Mesendoderm (in vitro differentiated cells): ENCODE results near the gene MCFD2.
"Not testable (repeated sequence)": the region's sequence is repeated elsewhere in the genome, so short reads cannot be mapped to it uniquely, and the experiment has no call there.

Source experiments
- DNase-seq: peaks from one replicate; pipeline ENCODE4 v3.0.0; 2013
- H2AK5ac ChIP-seq: 2 replicates; pipeline ENCODE4 v1.6.1; 2013; ENCODE audit warnings: low read length, inconsistent platforms
- H2BK120ac ChIP-seq: 2 replicates; pipeline ENCODE4 v1.6.1; 2013; ENCODE audit warnings: low read depth, mild to moderate bottlenecking, low read length, moderate library complexity, mixed read lengths
- H2BK15ac ChIP-seq: replicated peaks from 2 replicates; pipeline ENCODE4 v1.6.1; 2013; ENCODE audit warnings: low read depth, mild to moderate bottlenecking, moderate library complexity
- H2BK5ac ChIP-seq: 2 replicates; pipeline ENCODE4 v1.6.1; 2013; ENCODE audit warnings: low read length, inconsistent platforms
- H3K18ac ChIP-seq: 2 replicates; pipeline ENCODE4 v1.6.1; 2013; ENCODE audit warnings: mild to moderate bottlenecking, low read length, mixed read lengths
- H3K23ac ChIP-seq: one replicate; pipeline ENCODE4 v1.6.1; 2013; ENCODE audit warnings: low read length
- H3K27ac ChIP-seq: 2 replicates; pipeline ENCODE4 v1.5.1; 2013; ENCODE audit warnings: low read depth, mild to moderate bottlenecking, inconsistent platforms, low read length, moderate library complexity
- H3K27me3 ChIP-seq: 2 replicates; pipeline ENCODE4 v1.6.1; 2013; ENCODE audit warnings: low read length, control low read depth, mild to moderate bottlenecking, inconsistent platforms; ENCODE audit not compliant: insufficient read depth, poor library complexity
- H3K36me3 ChIP-seq: 2 replicates; pipeline ENCODE4 v1.6.1; 2013; ENCODE audit warnings: low read length, inconsistent platforms; ENCODE audit not compliant: control insufficient read depth, insufficient read depth
- H3K4ac ChIP-seq: one replicate; pipeline ENCODE4 v1.6.1; 2013; ENCODE audit warnings: low read depth, mild to moderate bottlenecking, low read length, moderate library complexity
- H3K4me1 ChIP-seq: 2 replicates; pipeline ENCODE4 v1.6.1; 2013; ENCODE audit warnings: low read depth, low read length, inconsistent platforms; ENCODE audit not compliant: control insufficient read depth
- H3K4me2 ChIP-seq: 2 replicates; pipeline ENCODE4 v1.6.1; 2013; ENCODE audit warnings: low read length
- H3K4me3 ChIP-seq: 2 replicates; pipeline ENCODE4 v1.5.1; 2013; ENCODE audit warnings: mild to moderate bottlenecking, low read length
- H3K56ac ChIP-seq: one replicate; pipeline ENCODE4 v1.6.1; 2013; ENCODE audit warnings: low read length
- H3K79me1 ChIP-seq: 2 replicates; pipeline ENCODE4 v1.6.1; 2013; ENCODE audit warnings: low read length, inconsistent platforms
- H3K79me2 ChIP-seq: 2 replicates; pipeline ENCODE4 v1.6.1; 2013; ENCODE audit warnings: mild to moderate bottlenecking, low read length; ENCODE audit not compliant: control insufficient read depth, insufficient read depth
- H3K9ac ChIP-seq: 2 replicates; pipeline ENCODE4 v1.6.1; 2013; ENCODE audit warnings: low read length, inconsistent platforms
- H4K5ac ChIP-seq: one replicate; pipeline ENCODE4 v1.6.1; 2013; ENCODE audit warnings: low read length
- H4K8ac ChIP-seq: one replicate; pipeline ENCODE4 v1.6.1; 2013; ENCODE audit warnings: low read depth, mild to moderate bottlenecking, control low read depth, low read length, moderate library complexity
- WGBS: extraction: QIAGEN DNeasy Blood & Tissue Kit; methylation state at CpG from one replicate; pipeline ENCODE4 v1.1.7; 2013; ENCODE audit warnings: low lambda C conversion rate, missing lambda C conversion rate; ENCODE audit not compliant: insufficient coverage; ENCODE audit errors: extremely low coverage; 5-methylcytosine and 5-hydroxymethylcytosine counted together

MCFD2 gene

GRCh38 chr2:46904908-46905678 lies 10.5 kb downstream of the MCFD2 start:
- H3K27ac ChIP-seq, H3K18ac ChIP-seq, DNase-seq, H3K4me3 ChIP-seq, H2BK15ac ChIP-seq, H4K5ac ChIP-seq, H3K4ac ChIP-seq, H3K79me2 ChIP-seq, H2BK120ac ChIP-seq, H3K27me3 ChIP-seq, H3K23ac ChIP-seq, H2AK5ac ChIP-seq, H3K4me2 ChIP-seq, H3K4me1 ChIP-seq, H4K8ac ChIP-seq, H3K9ac ChIP-seq, H3K56ac ChIP-seq, H2BK5ac ChIP-seq: not testable (repeated sequence)
- peaks cover 13% of the 10 kb centered on the region for H3K36me3 ChIP-seq
- peaks cover 15% of the 10 kb centered on the region for H3K79me1 ChIP-seq
- no CpG with 5 or more reads among the region's 10 CpGs for WGBS

GRCh38 chr2:46902980-46903379 lies 12.6 kb downstream of the MCFD2 start:
- not testable (repeated sequence) for H3K9ac ChIP-seq, H3K23ac ChIP-seq, H3K79me1 ChIP-seq, H2AK5ac ChIP-seq, H3K36me3 ChIP-seq, DNase-seq, H4K8ac ChIP-seq, H2BK120ac ChIP-seq, H3K27me3 ChIP-seq, H3K4me2 ChIP-seq, H3K4ac ChIP-seq, H3K79me2 ChIP-seq, H3K56ac ChIP-seq, H2BK15ac ChIP-seq, H3K27ac ChIP-seq, H2BK5ac ChIP-seq, H3K18ac ChIP-seq, H4K5ac ChIP-seq, H3K4me1 ChIP-seq, H3K4me3 ChIP-seq
- WGBS: no CpG with 5 or more reads among the region's 6 CpGs

GRCh38 chr2:46902465-46902864 lies 13.1 kb downstream of the MCFD2 start:
- no peak overlapping the region for H4K5ac ChIP-seq
- H3K4me2 ChIP-seq: no peak overlapping the region
- H3K36me3 ChIP-seq: peaks cover 9% of the 10 kb centered on the region
- no peak overlapping the region for H3K23ac ChIP-seq
- no peak overlapping the region for H2AK5ac ChIP-seq
- H3K18ac ChIP-seq: no peak overlapping the region
- no peaks in the 10 kb centered on the region for H3K79me2 ChIP-seq
- no peak overlapping the region for H3K4me3 ChIP-seq
- no peak overlapping the region for H2BK120ac ChIP-seq
- no peak for DNase-seq
- H3K27ac ChIP-seq: no peak overlapping the region
- H2BK15ac ChIP-seq: no peak overlapping the region
- no peak overlapping the region for H3K56ac ChIP-seq
- H3K79me1 ChIP-seq: peaks cover 3% of the 10 kb centered on the region
- no peak overlapping the region for H3K4ac ChIP-seq
- no peak overlapping the region for H4K8ac ChIP-seq
- H2BK5ac ChIP-seq: no peak overlapping the region
- no peak overlapping the region for H3K9ac ChIP-seq
- no peaks in the 10 kb centered on the region for H3K27me3 ChIP-seq
- no peaks in the 10 kb centered on the region for H3K4me1 ChIP-seq

GRCh38 chr2:46901611-46902010 lies 14.0 kb downstream of the MCFD2 start:
- Histone ChIP-seq H3K18ac (no peak overlapping the region), H3K9ac (no peak overlapping the region), H3K79me1 (peaks cover 2% of the 10 kb centered on the region), H3K4me3 (no peak overlapping the region), H4K5ac (no peak overlapping the region), H2BK15ac (no peak overlapping the region), H2BK120ac (no peak overlapping the region), H3K4me1 (no peaks in the 10 kb centered on the region), H3K27me3 (no peaks in the 10 kb centered on the region), H3K27ac (no peak overlapping the region), H3K56ac (no peak overlapping the region), H2AK5ac (no peak overlapping the region), H3K4ac (no peak overlapping the region), H3K23ac (no peak overlapping the region), H3K79me2 (no peaks in the 10 kb centered on the region), H2BK5ac (no peak overlapping the region), H3K36me3 (peaks cover 5% of the 10 kb centered on the region), H3K4me2 (no peak overlapping the region), H4K8ac (no peak overlapping the region)
- WGBS: no CpG with 5 or more reads among the region's 2 CpGs
- no peak for DNase-seq

- Histone ChIP-seq H3K4me1 (no peaks in the 10 kb centered on the region), H3K9ac (no peak overlapping the region), H3K18ac (no peak overlapping the region), H2BK15ac (no peak overlapping the region), H3K79me2 (no peaks in the 10 kb centered on the region), H3K27ac (no peak overlapping the region), H4K8ac (no peak overlapping the region), H2BK5ac (no peak overlapping the region), H2AK5ac (no peak overlapping the region), H3K27me3 (no peaks in the 10 kb centered on the region), H2BK120ac (no peak overlapping the region), H3K79me1 (no peaks in the 10 kb centered on the region), H3K4me3 (no peak overlapping the region), H3K23ac (no peak overlapping the region), H3K36me3 (no peaks in the 10 kb centered on the region), H3K4ac (no peak overlapping the region), H3K4me2 (no peak overlapping the region), H4K5ac (no peak overlapping the region), H3K56ac (no peak overlapping the region)
- no CpG with 5 or more reads among the region's 3 CpGs for WGBS
- DNase-seq: no peak
Observed at GRCh38 chr2:46900381-46900780, 15.2 kb downstream of the MCFD2 start.

GRCh38 chr2:46899053-46899452 lies 16.6 kb downstream of the MCFD2 start:
- no CpG with 5 or more reads among the region's 17 CpGs for WGBS

More at GRCh38 chr2:46899053-46899452, 16.6 kb downstream of the MCFD2 start:
- H3K56ac ChIP-seq: no peak overlapping the region
- H3K23ac ChIP-seq: no peak overlapping the region
- no peak overlapping the region for H2BK15ac ChIP-seq
- no peak overlapping the region for H4K5ac ChIP-seq
- no peaks in the 10 kb centered on the region for H3K4me1 ChIP-seq
- H3K4me2 ChIP-seq: no peak overlapping the region
- no peaks in the 10 kb centered on the region for H3K79me2 ChIP-seq
- H3K27ac ChIP-seq: no peak overlapping the region
- no peak overlapping the region for H4K8ac ChIP-seq
- H3K9ac ChIP-seq: no peak overlapping the region
- H3K79me1 ChIP-seq: no peaks in the 10 kb centered on the region
- H3K4me3 ChIP-seq: no peak overlapping the region
- H3K4ac ChIP-seq: no peak overlapping the region
- H2BK5ac ChIP-seq: no peak overlapping the region
- no peak overlapping the region for H2AK5ac ChIP-seq
- H3K36me3 ChIP-seq: no peaks in the 10 kb centered on the region
- no peaks in the 10 kb centered on the region for H3K27me3 ChIP-seq
- no peak overlapping the region for H2BK120ac ChIP-seq
- no peak for DNase-seq
- H3K18ac ChIP-seq: no peak overlapping the region
